KOPT-K1 (cell line): ENCODE data around the gene CXCL14.
"Not testable (repeated sequence)": the region's sequence is repeated elsewhere in the genome, so short reads cannot be mapped to it uniquely, and the experiment has no call there.

Source experiments
- H3K27ac ChIP-seq: fragments of 200-600 bp; sonication (generic); 2 replicates; pipeline ENCODE4 v1.5.1; 2016; ENCODE audit warnings: antibody characterized with exemption, mild to moderate bottlenecking, low read depth, low read length; ENCODE audit not compliant: poor library complexity, severe bottlenecking
- H3K36me3 ChIP-seq: fragments of 200-600 bp; sonication (generic); 2 replicates; pipeline ENCODE4 v1.5.1; 2017; ENCODE audit warnings: antibody characterized with exemption, mild to moderate bottlenecking, low read length, moderate library complexity; ENCODE audit not compliant: insufficient read depth
- H3K9me3 ChIP-seq: fragments of 200-600 bp; sonication (generic); 2 replicates; pipeline ENCODE4 v1.5.1; 2017; ENCODE audit warnings: antibody characterized with exemption, low read length, mild to moderate bottlenecking; ENCODE audit not compliant: insufficient read depth, poor library complexity, severe bottlenecking

The CXCL14 gene

DNA sequence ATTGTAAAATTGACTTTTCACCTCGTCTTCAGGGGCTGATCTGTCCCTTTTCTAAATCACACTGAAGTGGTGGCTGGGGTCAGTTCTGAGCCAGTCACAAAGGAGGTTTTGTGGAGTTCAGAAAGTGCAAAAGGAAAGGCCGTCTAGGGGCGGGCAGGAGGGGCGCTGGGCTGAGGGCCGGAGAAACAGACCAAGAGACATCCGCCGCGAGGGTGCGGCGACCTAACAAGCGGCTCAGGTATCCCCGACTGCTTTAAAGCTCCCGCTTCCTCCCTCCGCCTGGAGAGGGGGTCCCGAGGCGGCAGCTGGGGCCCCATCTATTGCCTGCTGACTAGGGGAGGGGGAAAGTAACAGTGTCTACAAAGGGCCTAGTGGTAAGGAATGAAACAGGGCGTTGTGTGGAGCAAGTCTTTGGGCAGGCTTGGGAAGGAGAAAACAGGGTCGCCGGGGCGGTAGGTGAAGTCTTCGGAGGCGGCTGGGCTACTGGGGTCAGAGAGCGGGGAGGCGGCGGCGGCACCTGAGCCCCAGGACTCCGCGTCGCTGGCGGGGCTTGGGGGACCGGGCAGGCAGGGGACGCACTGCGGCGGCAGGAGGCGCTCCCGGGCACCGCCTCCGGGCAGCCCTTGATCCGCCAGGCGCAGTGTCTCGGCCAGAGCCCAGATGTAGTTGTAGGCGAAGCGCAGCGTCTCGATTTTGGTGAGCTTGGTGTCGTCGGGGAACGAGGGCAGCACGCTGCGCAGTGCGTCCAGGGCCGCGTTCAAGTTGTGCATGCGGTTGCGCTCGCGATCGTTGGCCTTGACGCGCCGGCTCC lies 44.0 kb downstream of the CXCL14 start:
- Histone ChIP-seq H3K36me3 (no peaks in the 10 kb centered on the region), H3K9me3 (no peaks in the 10 kb centered on the region), H3K27ac (no peak overlapping the region)

- H3K27ac ChIP-seq = no peak overlapping the region
- no peaks in the 10 kb centered on the region for H3K36me3 ChIP-seq
These were observed 45.0 kb downstream of the CXCL14 start for GRCh38 chr5:135533794-135534193.

GRCh38 chr5:135533334-135533733 lies 45.5 kb downstream of the CXCL14 start:
- peaks cover 6% of the 10 kb centered on the region for H3K9me3 ChIP-seq
- no peak overlapping the region for H3K27ac ChIP-seq
- H3K36me3 ChIP-seq = no peaks in the 10 kb centered on the region

More at GRCh38 chr5:135533794-135534193, 45.0 kb downstream of the CXCL14 start:
- peaks cover 6% of the 10 kb centered on the region for H3K9me3 ChIP-seq

- not testable (repeated sequence) for H3K9me3 ChIP-seq, H3K36me3 ChIP-seq, H3K27ac ChIP-seq
These were observed 49.2 kb downstream of the CXCL14 start for GRCh38 chr5:135529576-135529975.

- Histone ChIP-seq H3K9me3 (peaks cover 13% of the 10 kb centered on the region), H3K27ac (no peak overlapping the region)
These were observed 51.9 kb downstream of the CXCL14 start for GRCh38 chr5:135526924-135527323.

GRCh38 chr5:135521964-135522363 lies 56.8 kb downstream of the CXCL14 start:
- H3K27ac ChIP-seq = no peak overlapping the region
- H3K36me3 ChIP-seq = no peaks in the 10 kb centered on the region
- H3K9me3 ChIP-seq = peaks cover 15% of the 10 kb centered on the region

More at GRCh38 chr5:135526924-135527323, 51.9 kb downstream of the CXCL14 start:
- H3K36me3 ChIP-seq = no peaks in the 10 kb centered on the region
